ENCODE data around the gene STRN4.

- TF ChIP-seq GATA2 (IDR thresholded peaks at IDR 0.05; ENCODE audit: low read depth, low read length) (no peak), GATA3 (IDR thresholded peaks at IDR 0.05; ENCODE audit: low read depth, low read length) (no peak)
These were observed 68.0 kb downstream of the STRN4 start for GRCh38 chr19:46678110-46678732.

Data from SH-SY5Y (cell line).